ENCODE measurements around the gene HOXA2.

GRCh38 chr7:27123477-27124053 lies 21.1 kb upstream of the HOXA2 start:
- TF ChIP-seq CTCF (IDR thresholded peaks at IDR 0.05), result no peak
- no peak for TF ChIP-seq POLR2A (IDR thresholded peaks at IDR 0.05)
